ENCODE results near the gene RAB20.
"Not testable (repeated sequence)": the region's sequence is repeated elsewhere in the genome, so short reads cannot be mapped to it uniquely, and the experiment has no call there.

The RAB20 gene

GRCh38 chr13:110491869-110492678 lies 69.4 kb downstream of the RAB20 start:
- no peak for DNase-seq (ENCODE audit: low read depth in 3 of 3)

GRCh38 chr13:110490009-110490770 lies 71.3 kb downstream of the RAB20 start:
- DNase-seq (ENCODE audit: low read depth in 3 of 3), result no peak

GRCh38 chr13:110486880-110487279 lies 74.6 kb downstream of the RAB20 start:
- not testable (repeated sequence) for DNase-seq (ENCODE audit: low read depth in 3 of 3)

- DNase-seq (ENCODE audit: low read depth in 3 of 3), result no peak
These were observed 75.3 kb downstream of the RAB20 start for GRCh38 chr13:110486061-110486715.

GRCh38 chr13:110485604-110486003 lies 75.9 kb downstream of the RAB20 start:
- DNase-seq (ENCODE audit: low read depth in 3 of 3), result no peak

- no peak for DNase-seq (ENCODE audit: low read depth in 3 of 3)
These were observed 77.1 kb downstream of the RAB20 start for GRCh38 chr13:110484290-110485048.

GRCh38 chr13:110483386-110483968 lies 78.0 kb downstream of the RAB20 start:
- no peak for DNase-seq (ENCODE audit: low read depth in 3 of 3)

GRCh38 chr13:110480161-110480560 lies 81.4 kb downstream of the RAB20 start:
- no peak for DNase-seq (ENCODE audit: low read depth in 3 of 3)

- DNase-seq (ENCODE audit: low read depth in 3 of 3), result no peak
These were observed 81.9 kb downstream of the RAB20 start for GRCh38 chr13:110479648-110480047.

GRCh38 chr13:110479215-110479545 lies 82.3 kb downstream of the RAB20 start:
- no peak for DNase-seq (ENCODE audit: low read depth in 3 of 3)

GRCh38 chr13:110478405-110479214 lies 82.9 kb downstream of the RAB20 start:
- DNase-seq (ENCODE audit: low read depth in 3 of 3), result no peak

- DNase-seq (ENCODE audit: low read depth in 3 of 3), result no peak
These were observed 83.7 kb downstream of the RAB20 start for GRCh38 chr13:110477706-110478245.

GRCh38 chr13:110476220-110476617 lies 85.3 kb downstream of the RAB20 start:
- no peak for DNase-seq (ENCODE audit: low read depth in 3 of 3)

- DNase-seq (ENCODE audit: low read depth in 3 of 3), result no peak
These were observed 85.8 kb downstream of the RAB20 start for GRCh38 chr13:110475550-110476219.

GRCh38 chr13:110475117-110475516 lies 86.4 kb downstream of the RAB20 start:
- DNase-seq (ENCODE audit: low read depth in 3 of 3), result no peak

GRCh38 chr13:110474713-110475112 lies 86.8 kb downstream of the RAB20 start:
- DNase-seq (ENCODE audit: low read depth in 3 of 3), result no peak
